Activated CD4-positive, alpha-beta memory T cell treated with anti-CD3 and anti-CD28 coated beads, Interleukin-2, amount 10 ng/mL, durations not matched to agents 7 days and 5 days (primary cell): ENCODE measurements around the gene CLN6. TPM values are rescaled to one million over a fixed set of nuclear protein-coding genes. Genes with fewer than 3 reads are reported as not detected.
A peak's percentile ranks its signal among the peaks of the same experiment; 100 is the strongest.
"Not testable (repeated sequence)": the region's sequence is repeated elsewhere in the genome, so short reads cannot be mapped to it uniquely, and the experiment has no call there.

ENCODE experiments used
- CTCF ChIA-PET: fragments of 350-600 bp; sonication (Branson Sonifier 250); formaldehyde crosslinking; loops from one replicate; lab custom pipeline; 2021; ENCODE audit warnings: antibody characterized with exemption, inconsistent platforms; lab: Charles Lee
- POLR2A ChIA-PET: fragments of 350-600 bp; sonication (Branson Sonifier 250); formaldehyde crosslinking; loops from one replicate; lab custom pipeline; 2021; ENCODE audit warnings: antibody characterized with exemption; lab: Charles Lee
- DNase-seq: peaks from one replicate; pipeline ENCODE4 v3.0.0-alpha.2; 2020
- H3K27ac Mint-ChIP-seq: one replicate; pipeline ENCODE4 v1.8.0; 2021; ENCODE audit warnings: mild to moderate bottlenecking, mixed read lengths
- H3K27me3 Mint-ChIP-seq: one replicate; pipeline ENCODE4 v1.8.0; 2021; ENCODE audit warnings: mixed read lengths
- H3K36me3 Mint-ChIP-seq: one replicate; pipeline ENCODE4 v1.8.0; 2021; ENCODE audit warnings: low read depth, mixed read lengths
- H3K4me1 Mint-ChIP-seq: one replicate; pipeline ENCODE4 v1.8.0; 2021; ENCODE audit warnings: mixed read lengths
- H3K4me3 Mint-ChIP-seq: one replicate; pipeline ENCODE4 v1.8.0; 2021; ENCODE audit warnings: mild to moderate bottlenecking, mixed read lengths
- H3K9me3 Mint-ChIP-seq: one replicate; pipeline ENCODE4 v1.8.0; 2021; ENCODE audit warnings: mixed read lengths
- total RNA-seq, 2 experiments: library from RNA; stranded (reverse); gene quantifications; one replicate each; pipeline ENCODE4 v1.2.3, GENCODE V29; 2021

Gene CLN6
- total RNA-seq, 2 experiments from 2014 or later, result 40.0 to 41.3 TPM

DNA sequence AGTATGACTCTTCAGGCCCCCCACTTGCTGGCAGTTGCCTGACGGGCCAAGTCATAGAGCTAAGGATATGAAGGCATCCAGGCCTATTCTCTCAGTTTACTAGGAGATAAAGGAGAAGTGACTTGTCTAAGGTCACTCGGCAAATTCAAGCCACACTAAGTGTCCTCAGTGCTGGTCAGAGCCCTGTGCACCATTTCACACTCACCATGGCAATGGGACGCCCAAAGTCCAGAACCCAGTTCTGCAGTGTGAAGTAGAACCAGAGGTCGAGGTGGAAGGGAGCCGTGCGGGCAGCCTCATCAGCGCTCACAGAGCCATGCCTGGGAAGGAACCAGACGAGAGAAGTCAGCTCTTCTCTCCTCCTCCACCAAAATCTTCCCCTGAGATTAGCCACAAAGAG is 11.2 kb downstream of the CLN6 start:
- no peaks in the 10 kb centered on the region for H3K27me3 Mint-ChIP-seq
- H3K36me3 Mint-ChIP-seq, result peaks cover 21% of the 10 kb centered on the region
- ChIA-PET POLR2A (interaction anchor here (1.1 to 1.2 kb wide), 2 partner anchors 11 to 164 kb away, joined by 4 to 10 read pairs; partner anchors contain the start of genes CLN6 and PIAS1), CTCF (no interaction called here)
- H3K4me3 Mint-ChIP-seq, result no peak overlapping the region
- peaks cover 4% of the 10 kb centered on the region for H3K4me1 Mint-ChIP-seq
- no peak for DNase-seq
- no peak overlapping the region for H3K27ac Mint-ChIP-seq
- no peaks in the 10 kb centered on the region for H3K9me3 Mint-ChIP-seq

- Mint-ChIP-seq H3K27me3 (no peaks in the 10 kb centered on the region), H3K27ac (no peak overlapping the region), H3K4me1 (no peaks in the 10 kb centered on the region), H3K4me3 (no peak overlapping the region), H3K36me3 (peaks cover 16% of the 10 kb centered on the region), H3K9me3 (no peaks in the 10 kb centered on the region)
- POLR2A ChIA-PET, result no interaction called here
- CTCF ChIA-PET, result no interaction called here
- no peak for DNase-seq
These were observed 12.2 kb downstream of the CLN6 start for GRCh38 chr15:68217341-68217740.

- POLR2A ChIA-PET, result no interaction called here
- Mint-ChIP-seq H3K27ac (no peak overlapping the region), H3K36me3 (peaks cover 16% of the 10 kb centered on the region), H3K9me3 (no peaks in the 10 kb centered on the region), H3K4me3 (no peak overlapping the region), H3K27me3 (no peaks in the 10 kb centered on the region), H3K4me1 (peaks cover 6% of the 10 kb centered on the region)
- no peak for DNase-seq
- CTCF ChIA-PET, result no interaction called here
These were observed 14.7 kb downstream of the CLN6 start for GRCh38 chr15:68214838-68215254.

DNA sequence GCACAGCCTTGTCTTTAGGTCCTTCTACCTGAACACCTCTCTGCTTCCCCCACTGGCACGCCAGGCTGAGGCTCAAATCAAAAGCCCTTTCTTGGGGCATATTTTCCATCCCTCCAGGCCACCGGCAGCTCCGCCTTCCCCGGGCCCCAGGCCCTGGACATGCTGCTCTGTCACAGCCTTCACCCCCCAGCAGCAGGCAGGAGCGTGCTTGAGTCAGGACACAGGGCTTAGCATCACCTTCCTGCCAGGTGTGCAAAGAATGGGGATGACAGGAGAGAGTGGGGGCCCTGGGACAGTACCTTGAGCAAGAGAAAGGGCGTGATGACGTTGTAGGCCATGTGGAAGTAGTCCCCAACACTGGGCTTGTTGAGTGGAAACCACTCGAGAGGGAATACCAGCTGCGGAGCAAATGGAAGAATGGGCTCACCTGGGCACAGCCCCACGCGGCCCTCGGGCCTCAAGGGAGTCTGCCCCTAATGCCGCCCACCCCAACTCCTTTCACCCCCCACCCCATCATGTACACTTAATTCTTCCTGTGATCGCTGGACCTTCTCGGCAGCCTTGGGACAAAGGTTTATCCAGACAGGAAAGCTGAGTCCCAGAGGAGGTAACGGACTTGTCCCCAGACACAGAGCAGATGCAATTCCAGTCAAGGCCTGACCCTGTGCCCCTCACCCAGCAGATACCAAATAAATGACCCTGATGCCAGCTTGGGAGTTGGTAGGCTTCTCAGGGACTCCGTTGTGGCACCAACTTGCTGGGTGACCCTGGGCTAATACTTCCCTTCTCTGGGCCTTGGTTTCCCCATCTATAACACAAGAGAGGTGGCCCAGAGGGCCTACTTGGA is 15.3 kb downstream of the CLN6 start:
- Mint-ChIP-seq H3K27ac (no peak overlapping the region), H3K27me3 (no peaks in the 10 kb centered on the region), H3K9me3 (no peaks in the 10 kb centered on the region), H3K4me1 (peaks cover 13% of the 10 kb centered on the region), H3K4me3 (no peak overlapping the region), H3K36me3 (peaks cover 16% of the 10 kb centered on the region)
- ChIA-PET CTCF (no interaction called here), POLR2A (no interaction called here)
- no peak for DNase-seq

- H3K9me3 Mint-ChIP-seq, H3K27ac Mint-ChIP-seq, CTCF ChIA-PET, H3K27me3 Mint-ChIP-seq, H3K4me3 Mint-ChIP-seq, POLR2A ChIA-PET, DNase-seq: not testable (repeated sequence)
- peaks cover 16% of the 10 kb centered on the region for H3K36me3 Mint-ChIP-seq
- peaks cover 20% of the 10 kb centered on the region for H3K4me1 Mint-ChIP-seq
These were observed 16.1 kb downstream of the CLN6 start for GRCh38 chr15:68213491-68213845.

DNA sequence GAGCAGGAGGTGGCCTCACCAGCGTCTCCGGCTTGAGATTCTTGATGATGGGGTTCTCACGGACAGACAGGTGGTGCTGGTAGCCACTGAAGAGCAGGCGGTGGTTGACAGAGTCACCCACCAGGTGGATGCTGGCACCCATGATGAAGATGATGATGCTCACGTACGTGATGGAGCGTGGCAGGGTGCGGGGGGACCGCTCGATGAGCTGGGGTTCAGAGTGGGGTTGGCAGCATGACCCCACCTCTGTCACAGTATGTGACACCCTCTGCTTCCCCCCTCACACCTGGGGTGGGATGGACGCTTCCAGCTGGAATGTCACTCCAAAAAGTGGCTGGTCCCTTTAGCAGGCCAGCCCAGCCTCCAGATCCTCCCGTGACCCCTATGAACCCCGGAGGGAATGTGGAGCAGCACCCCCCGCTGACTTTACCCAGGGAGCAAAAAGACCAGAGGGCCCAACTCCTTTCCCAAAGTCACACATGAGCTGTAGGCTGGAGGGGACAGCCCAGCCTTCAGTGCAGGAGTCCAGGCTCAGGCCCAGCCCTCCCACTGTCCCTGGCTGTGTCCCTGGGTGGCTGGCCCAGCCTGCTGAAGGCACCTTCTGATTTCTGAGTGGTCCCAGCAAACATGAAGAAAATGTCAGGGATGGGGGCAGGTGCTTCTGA is 17.7 kb downstream of the CLN6 start:
- Mint-ChIP-seq H3K4me1 (peaks cover 28% of the 10 kb centered on the region), H3K9me3 (no peaks in the 10 kb centered on the region), H3K27ac (no peak overlapping the region), H3K4me3 (no peak overlapping the region), H3K36me3 (peaks cover 10% of the 10 kb centered on the region), H3K27me3 (no peaks in the 10 kb centered on the region)
- ChIA-PET CTCF (interaction anchor here (1.2 to 1.4 kb wide), 3 partner anchors 13 to 26 kb away, joined by 3 to 6 read pairs (median 3); no protein-coding TSS in a partner anchor), POLR2A (no interaction called here)
- DNase-seq, result no peak

- peak; percentile 56 for DNase-seq
- H3K9me3 Mint-ChIP-seq, result no peaks in the 10 kb centered on the region
- ChIA-PET POLR2A (interaction anchor here (3.5 kb wide), 1 partner anchor 18 kb away, joined by 17 read pairs; the partner anchor contains the start of gene CLN6), CTCF (interaction anchor here (1.1 to 1.4 kb wide), 4 partner anchors 8 to 25 kb away, joined by 3 to 6 read pairs (median 4); no protein-coding TSS in a partner anchor)
- no peak overlapping the region for H3K4me3 Mint-ChIP-seq
- H3K27me3 Mint-ChIP-seq, result no peaks in the 10 kb centered on the region
- peaks cover 3% of the 10 kb centered on the region for H3K36me3 Mint-ChIP-seq
- H3K4me1 Mint-ChIP-seq, result peaks cover 35% of the 10 kb centered on the region
- H3K27ac Mint-ChIP-seq, result peak overlapping the region; percentile 58
These were observed 18.5 kb downstream of the CLN6 start for GRCh38 chr15:68210821-68211655.

DNA sequence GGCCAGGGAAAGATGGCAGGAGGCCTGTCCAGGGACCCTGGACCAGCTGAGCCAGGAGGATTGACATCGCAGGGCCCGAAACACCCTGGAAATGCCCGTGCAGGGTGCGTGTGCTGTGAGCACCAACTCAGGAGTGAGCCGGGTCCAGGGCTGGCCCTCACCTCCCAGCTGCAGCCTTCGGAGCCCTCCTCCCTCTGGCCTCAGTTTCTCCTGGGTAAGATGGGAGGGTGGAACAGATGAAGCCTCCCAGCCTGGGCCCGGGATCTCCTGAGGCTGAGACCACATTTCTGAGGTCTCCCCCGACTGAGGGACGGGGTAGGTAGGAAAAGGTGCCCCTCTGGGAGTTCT is 19.1 kb downstream of the CLN6 start:
- DNase-seq, result no peak
- Mint-ChIP-seq H3K36me3 (no peaks in the 10 kb centered on the region), H3K27me3 (no peaks in the 10 kb centered on the region), H3K27ac (no peak overlapping the region), H3K9me3 (no peaks in the 10 kb centered on the region), H3K4me1 (peaks cover 36% of the 10 kb centered on the region), H3K4me3 (no peak overlapping the region)
- POLR2A ChIA-PET, result interaction anchor here (1.5 to 3.5 kb wide), 3 partner anchors 13 to 156 kb away, joined by 4 to 17 read pairs (median 6); partner anchors contain the start of genes CLN6 and PIAS1
- CTCF ChIA-PET, result interaction anchor here (1.1 to 1.4 kb wide), 3 partner anchors 9 to 25 kb away, joined by 3 to 6 read pairs (median 5); no protein-coding TSS in a partner anchor

DNA sequence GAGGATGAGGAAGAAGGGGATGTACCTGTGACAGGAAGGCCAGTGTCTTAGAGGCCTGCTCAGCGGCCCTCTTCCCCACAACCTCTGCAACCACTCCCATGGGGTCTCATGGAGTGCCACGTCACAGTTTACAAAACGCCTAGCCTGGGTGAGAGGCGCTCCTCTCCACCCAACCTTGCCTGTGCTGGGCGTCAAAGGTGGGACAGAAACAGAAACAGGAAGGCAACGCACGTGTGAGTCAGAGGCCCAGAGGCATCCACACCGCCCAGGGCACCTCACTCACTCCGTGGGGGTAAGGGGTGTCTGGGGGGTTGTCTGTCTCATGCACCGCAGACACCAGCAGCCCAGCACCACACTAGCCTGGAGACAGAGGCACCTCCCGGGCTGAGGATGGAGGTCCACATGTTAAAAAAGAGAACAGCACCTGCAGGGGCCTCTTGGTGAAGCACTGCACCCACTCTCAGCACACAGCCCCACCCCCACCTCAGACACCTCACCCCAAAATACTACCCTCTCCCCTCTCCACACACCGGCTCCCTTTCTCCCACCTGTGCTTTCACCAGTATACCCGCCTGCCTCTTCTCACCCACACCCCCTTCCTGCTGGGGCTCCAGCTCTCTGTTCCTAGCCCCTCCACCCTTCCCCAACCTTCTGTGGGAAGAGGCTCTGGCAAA is 19.7 kb downstream of the CLN6 start:
- DNase-seq, result peak; percentile 43
- ChIA-PET CTCF (interaction anchor here (1.1 kb wide), 1 partner anchor 10 kb away, joined by 5 read pairs; no protein-coding TSS in a partner anchor), POLR2A (interaction anchor here (1.5 to 3.5 kb wide), 3 partner anchors 12 to 156 kb away, joined by 4 to 17 read pairs (median 6); partner anchors contain the start of genes CLN6 and PIAS1)
- peaks cover 37% of the 10 kb centered on the region for H3K4me1 Mint-ChIP-seq
- H3K36me3 Mint-ChIP-seq, result no peaks in the 10 kb centered on the region
- H3K4me3 Mint-ChIP-seq, result peak overlapping the region; percentile 4
- no peaks in the 10 kb centered on the region for H3K9me3 Mint-ChIP-seq
- H3K27ac Mint-ChIP-seq, result peak overlapping the region; percentile 86
- H3K27me3 Mint-ChIP-seq, result no peaks in the 10 kb centered on the region

GRCh38 chr15:68209272-68209671 is 20.3 kb downstream of the CLN6 start:
- Mint-ChIP-seq H3K27ac (peak overlapping the region; percentile 86), H3K9me3 (no peaks in the 10 kb centered on the region), H3K4me1 (peaks cover 41% of the 10 kb centered on the region), H3K4me3 (peak overlapping the region; percentile 59), H3K27me3 (no peaks in the 10 kb centered on the region), H3K36me3 (no peaks in the 10 kb centered on the region)
- ChIA-PET POLR2A (interaction anchor here (0.6 to 3.5 kb wide), 4 partner anchors 12 to 582 kb away, joined by 3 to 17 read pairs (median 5); partner anchors contain the start of genes CLN6 and PIAS1), CTCF (no interaction called here)
- DNase-seq, result no peak

DNA sequence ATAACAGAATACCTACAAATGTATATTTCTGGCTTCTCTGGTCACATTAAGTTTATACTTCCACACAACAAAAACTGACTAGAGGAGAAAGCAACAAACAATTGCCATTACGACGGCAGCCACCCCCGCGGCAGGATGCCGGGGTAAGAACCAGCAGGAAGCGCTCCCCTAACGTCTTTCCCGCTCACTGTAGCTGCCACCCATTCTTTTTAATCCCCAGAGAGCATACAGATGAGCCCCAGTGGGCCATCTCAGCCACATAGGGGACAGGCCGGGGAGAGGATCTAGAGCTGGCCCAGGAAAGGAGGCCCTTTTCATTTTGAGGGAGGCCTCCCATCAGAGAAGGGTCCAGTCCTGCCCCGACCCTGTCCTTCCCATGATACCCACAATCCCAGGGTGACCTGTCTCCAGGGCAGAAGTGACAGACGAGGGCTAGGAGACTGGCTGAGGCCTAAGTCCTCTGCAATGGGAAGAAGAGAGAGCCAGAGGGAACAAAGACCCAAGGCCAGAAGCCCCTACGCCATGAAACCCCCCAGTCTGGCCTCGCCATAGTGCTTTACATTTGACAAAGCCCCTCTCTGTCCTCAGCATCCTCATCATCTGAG is 20.8 kb downstream of the CLN6 start:
- POLR2A ChIA-PET, result interaction anchor here (0.6 to 3.5 kb wide), 4 partner anchors 11 to 583 kb away, joined by 3 to 17 read pairs (median 5); partner anchors contain the start of genes CLN6 and PIAS1
- Mint-ChIP-seq H3K36me3 (no peaks in the 10 kb centered on the region), H3K9me3 (no peaks in the 10 kb centered on the region), H3K27me3 (no peaks in the 10 kb centered on the region), H3K27ac (peak overlapping the region; percentile 86), H3K4me3 (peak overlapping the region; percentile 59), H3K4me1 (peaks cover 41% of the 10 kb centered on the region)
- peak; percentile 36 for DNase-seq
- CTCF ChIA-PET, result no interaction called here
